ENCODE data around the gene SEZ6L2. TPM values are rescaled to one million over a fixed set of nuclear protein-coding genes. Genes with fewer than 3 reads are reported as not detected.
A peak's percentile ranks its signal among the peaks of the same experiment; 100 is the strongest.

SEZ6L2 gene
- total RNA-seq, 2 experiments from 2014 or later = not detected

GRCh38 chr16:29849505-29849904, 49.8 kb downstream of the SEZ6L2 start:
- ChIA-PET CTCF (interaction anchor here (0.6 to 3.8 kb wide), 10 partner anchors 10 to 276 kb away, joined by 3 to 93 read pairs (median 26); partner anchors contain the start of genes CDIPT and MVP), POLR2A (interaction anchor here (0.6 to 3.3 kb wide), 9 partner anchors 14 to 148 kb away, joined by 3 to 47 read pairs (median 9); partner anchors contain the start of genes CDIPT, MAZ and PAGR1)
- TF ChIP-seq CTCF (IDR thresholded peaks at IDR 0.05) = no peak
- intact Hi-C loops (cut with DNase I, micrococcal nuclease) = loop anchor here (2.0 to 5.0 kb wide), 4 partner anchors 43 to 173 kb away; partner anchors contain the start of genes C16orf92 (in 1 of the 2) and MAZ (in 1 of the 2)
- DNase-seq (no peak), ATAC-seq (ENCODE audit: poor library complexity) (no peak)
- H3K27me3 Mint-ChIP-seq = no peaks in the 10 kb centered on the region
- no peak overlapping the region for H3K4me3 Mint-ChIP-seq
- peaks cover 43% of the 10 kb centered on the region for H3K36me3 Mint-ChIP-seq (ENCODE audit: low read depth)
- peaks cover 33% of the 10 kb centered on the region for H3K36me3 ChIP-seq (ENCODE audit: insufficient read depth, low read length)
- no peaks in the 10 kb centered on the region for H3K27me3 ChIP-seq (ENCODE audit: control insufficient read depth in 1 of 2, insufficient read depth in 2 of 2, low read length in 2 of 2)
- H3K4me1 ChIP-seq (ENCODE audit: insufficient read depth, low read length) = peaks cover 7% of the 10 kb centered on the region
- peaks cover 7% of the 10 kb centered on the region for H3K4me1 Mint-ChIP-seq (ENCODE audit: low read depth)
- H3K9me3 ChIP-seq (ENCODE audit: control insufficient read depth in 1 of 2, insufficient read depth in 1 of 2, low read length in 2 of 2) = no peaks in the 10 kb centered on the region
- H3K4me3 ChIP-seq (ENCODE audit: low read length) = no peak overlapping the region
- no peak overlapping the region for H3K27ac ChIP-seq (ENCODE audit: low read depth in 1 of 2, low read length in 2 of 2)
- H3K9me3 Mint-ChIP-seq = no peaks in the 10 kb centered on the region
- H3K27ac Mint-ChIP-seq = no peak overlapping the region

GRCh38 chr16:29848420-29849297, 50.7 kb downstream of the SEZ6L2 start:
- H3K27ac ChIP-seq (ENCODE audit: low read depth in 1 of 2, low read length in 2 of 2) = no peak overlapping the region
- Mint-ChIP-seq H3K27ac (no peak overlapping the region), H3K4me3 (no peak overlapping the region), H3K36me3 (ENCODE audit: low read depth) (peaks cover 51% of the 10 kb centered on the region), H3K9me3 (no peaks in the 10 kb centered on the region), H3K27me3 (no peaks in the 10 kb centered on the region), H3K4me1 (ENCODE audit: low read depth) (peaks cover 7% of the 10 kb centered on the region)
- ATAC-seq (ENCODE audit: poor library complexity) (peak; percentile 97), DNase-seq (peak; percentile 74 to 93 (median 82))
- H3K4me3 ChIP-seq (ENCODE audit: low read length) = no peak overlapping the region
- intact Hi-C loops (cut with DNase I, micrococcal nuclease) = loop anchor here (1.0 to 5.0 kb wide), 7 partner anchors 32 to 174 kb away; partner anchors contain the start of genes C16orf92 (in 1 of the 2), MAZ (in 1 of the 2) and PAGR1 (in 1 of the 2)
- peaks cover 7% of the 10 kb centered on the region for H3K4me1 ChIP-seq (ENCODE audit: insufficient read depth, low read length)
- POLR2A ChIA-PET = interaction anchor here (0.6 to 3.3 kb wide), 17 partner anchors 15 to 147 kb away, joined by 3 to 47 read pairs (median 5); partner anchors contain the start of genes CDIPT, HIRIP3, KCTD13 and KIF22
- H3K27me3 ChIP-seq (ENCODE audit: control insufficient read depth in 1 of 2, insufficient read depth in 2 of 2, low read length in 2 of 2) = no peaks in the 10 kb centered on the region
- H3K36me3 ChIP-seq (ENCODE audit: insufficient read depth, low read length) = peaks cover 42% of the 10 kb centered on the region
- CTCF ChIA-PET = interaction anchor here (0.6 to 3.8 kb wide), 38 partner anchors 9 to 276 kb away, joined by 3 to 93 read pairs (median 4); partner anchors contain the start of genes ASPHD1, CDIPT, KIF22 and MVP
- H3K9me3 ChIP-seq (ENCODE audit: control insufficient read depth in 1 of 2, insufficient read depth in 1 of 2, low read length in 2 of 2) = no peaks in the 10 kb centered on the region
- peak; percentile 92 for TF ChIP-seq CTCF (IDR thresholded peaks at IDR 0.05)

- ChIA-PET POLR2A (interaction anchor here (1.0 kb wide), 1 partner anchor 38 kb away, joined by 3 read pairs; no protein-coding TSS in a partner anchor), CTCF (no interaction called here)
- H3K27ac Mint-ChIP-seq = no peak overlapping the region
- H3K4me3 ChIP-seq (ENCODE audit: low read length) = no peak overlapping the region
- intact Hi-C loops (cut with DNase I, micrococcal nuclease) = loop anchor here in 1 of 2 experiments (5.0 kb wide), 1 partner anchor 177 kb away; the partner anchor contains the start of gene C16orf92
- H3K4me3 Mint-ChIP-seq = no peak overlapping the region
- no peaks in the 10 kb centered on the region for H3K27me3 ChIP-seq (ENCODE audit: control insufficient read depth in 1 of 2, insufficient read depth in 2 of 2, low read length in 2 of 2)
- H3K9me3 Mint-ChIP-seq = no peaks in the 10 kb centered on the region
- no peak for TF ChIP-seq CTCF (IDR thresholded peaks at IDR 0.05)
- H3K4me1 ChIP-seq (ENCODE audit: insufficient read depth, low read length) = peaks cover 7% of the 10 kb centered on the region
- no peak for ATAC-seq (ENCODE audit: poor library complexity)
- no peak for DNase-seq
- H3K9me3 ChIP-seq (ENCODE audit: control insufficient read depth in 1 of 2, insufficient read depth in 1 of 2, low read length in 2 of 2) = no peaks in the 10 kb centered on the region
- H3K36me3 Mint-ChIP-seq (ENCODE audit: low read depth) = peaks cover 69% of the 10 kb centered on the region
- peaks cover 7% of the 10 kb centered on the region for H3K4me1 Mint-ChIP-seq (ENCODE audit: low read depth)
- no peaks in the 10 kb centered on the region for H3K27me3 Mint-ChIP-seq
- H3K27ac ChIP-seq (ENCODE audit: low read depth in 1 of 2, low read length in 2 of 2) = no peak overlapping the region
- peaks cover 66% of the 10 kb centered on the region for H3K36me3 ChIP-seq (ENCODE audit: insufficient read depth, low read length)
Measured at GRCh38 chr16:29845656-29846055, 53.7 kb downstream of the SEZ6L2 start.
